Measurements from ENCODE around the gene IPCEF1. TPM values are rescaled to one million over a fixed set of nuclear protein-coding genes. Genes with fewer than 3 reads are reported as not detected.

The IPCEF1 gene
- polyA plus RNA-seq, 1 donor from 2014 or later, result 3.9 TPM

DNA sequence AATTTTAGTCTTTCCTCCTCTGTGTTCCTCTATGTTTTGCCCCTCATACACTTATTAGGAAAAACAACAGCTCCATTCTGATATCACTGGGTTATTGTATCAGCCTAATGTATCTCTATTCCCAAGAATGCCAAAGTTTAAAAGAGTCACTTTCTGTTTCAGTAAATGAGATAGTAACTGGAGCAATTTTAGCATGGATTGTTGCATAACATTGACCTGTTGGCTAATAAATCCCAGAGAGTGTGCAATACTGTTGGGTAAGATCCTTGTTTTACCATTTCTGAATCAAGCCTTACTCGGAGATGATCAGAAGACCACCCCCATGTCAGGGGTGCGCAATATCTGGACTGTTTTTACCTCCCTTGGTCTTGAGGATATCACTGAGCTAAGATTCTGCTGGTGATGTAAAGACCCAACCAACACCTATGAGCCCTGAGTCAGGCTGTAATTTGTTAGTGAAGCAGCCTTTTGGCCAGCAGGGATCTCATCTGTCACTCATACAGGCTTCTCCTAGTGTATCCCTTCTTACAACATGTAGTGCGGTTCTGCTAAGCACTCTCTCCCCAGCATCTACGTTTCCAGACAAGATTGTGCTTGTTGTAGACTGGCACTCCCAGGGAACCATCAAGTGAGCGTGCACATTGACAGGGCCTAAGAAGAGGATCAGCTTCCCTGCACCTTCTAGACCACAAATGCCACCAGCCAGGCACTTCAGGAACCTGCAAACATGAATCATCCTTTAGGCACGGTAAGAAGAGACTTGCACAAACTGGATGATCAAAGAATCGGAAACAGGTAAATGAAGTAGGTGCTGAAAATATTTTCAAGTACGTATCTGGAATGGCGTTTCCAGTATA, 11.5 kb upstream of the IPCEF1 start:
- H3K4me2 ChIP-seq (ENCODE audit: low read length), result no peak overlapping the region
- H3K9me3 ChIP-seq (ENCODE audit: low read length), result no peaks in the 10 kb centered on the region
- TF ChIP-seq CTCF (IDR thresholded peaks at IDR 0.05; ENCODE audit: poor library complexity, severe bottlenecking) (no peak), EP300 (conservative IDR thresholded peaks at IDR 0.05; ENCODE audit: poor library complexity, severe bottlenecking) (no peak), EZH2 (IDR thresholded peaks at IDR 0.05; ENCODE audit: borderline replicate concordance, insufficient read depth, low read length, poor library complexity, severe bottlenecking) (no peak), MXI1 (conservative IDR thresholded peaks at IDR 0.05; ENCODE audit: poor library complexity, severe bottlenecking) (no peak), TAF1 (IDR thresholded peaks at IDR 0.05; ENCODE audit: low read depth) (no peak), RAD21 (conservative IDR thresholded peaks at IDR 0.05) (no peak), SMC3 (conservative IDR thresholded peaks at IDR 0.05; ENCODE audit: poor library complexity) (no peak), REST (IDR thresholded peaks at IDR 0.05; ENCODE audit: borderline replicate concordance) (no peak), POLR2AphosphoS5 (IDR thresholded peaks at IDR 0.05) (no peak)

DNA sequence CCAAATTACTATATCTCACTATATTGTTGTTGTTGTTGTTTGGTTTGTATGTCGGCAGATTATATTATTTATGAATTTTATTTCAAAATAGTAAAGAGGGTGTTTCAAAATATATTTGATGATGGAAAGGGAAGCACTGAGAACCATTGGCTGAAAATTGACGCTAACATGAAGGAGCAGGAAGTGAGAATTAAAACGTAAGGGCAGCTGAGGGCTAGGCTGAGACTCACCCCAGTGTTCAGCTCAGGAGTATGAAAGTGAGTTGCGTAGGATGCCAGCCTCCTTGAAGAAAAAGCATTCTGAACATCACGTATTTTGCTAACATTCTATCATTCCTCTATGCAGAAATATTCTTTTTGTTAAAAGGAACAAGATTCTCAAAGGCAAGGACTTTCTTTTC, 10.7 kb upstream of the IPCEF1 start:
- no peaks in the 10 kb centered on the region for H3K9me3 ChIP-seq (ENCODE audit: low read length)
- TF ChIP-seq MXI1 (conservative IDR thresholded peaks at IDR 0.05; ENCODE audit: poor library complexity, severe bottlenecking), result no peak
- no peak for TF ChIP-seq RAD21 (conservative IDR thresholded peaks at IDR 0.05)
- no peak for TF ChIP-seq POLR2AphosphoS5 (IDR thresholded peaks at IDR 0.05)
- TF ChIP-seq CTCF (IDR thresholded peaks at IDR 0.05; ENCODE audit: poor library complexity, severe bottlenecking), result no peak
- TF ChIP-seq REST (IDR thresholded peaks at IDR 0.05; ENCODE audit: borderline replicate concordance), result no peak
- H3K9ac ChIP-seq (ENCODE audit: low read length), result no peak overlapping the region
- H3K36me3 ChIP-seq (ENCODE audit: insufficient read depth, low read length), result no peaks in the 10 kb centered on the region
- no peaks in the 10 kb centered on the region for H3K27me3 ChIP-seq (ENCODE audit: insufficient read depth, low read depth, low read length)
- H3K27ac ChIP-seq (ENCODE audit: low read length), result no peak overlapping the region
- H3F3A ChIP-seq (ENCODE audit: insufficient read depth, low read length, poor library complexity, severe bottlenecking), result no peaks in the 10 kb centered on the region
- no peak overlapping the region for H2AFZ ChIP-seq (ENCODE audit: low read depth, low read length)
- no peak overlapping the region for H3K4me2 ChIP-seq (ENCODE audit: low read length)
- no peak overlapping the region for H3K4me3 ChIP-seq (ENCODE audit: low read length)
- H3K9me2 ChIP-seq (ENCODE audit: insufficient read depth, low read length), result no peaks in the 10 kb centered on the region
- H4K20me1 ChIP-seq (ENCODE audit: insufficient read depth), result no peaks in the 10 kb centered on the region
- no peaks in the 10 kb centered on the region for H3K79me2 ChIP-seq (replicated peaks; ENCODE audit: insufficient read depth, low read length)

More for the DNA sequence above, 11.5 kb upstream of the IPCEF1 start:
- H2AFZ ChIP-seq (ENCODE audit: low read depth, low read length), result no peak overlapping the region
- H3K9ac ChIP-seq (ENCODE audit: low read length), result no peak overlapping the region
- no peaks in the 10 kb centered on the region for H3F3A ChIP-seq (ENCODE audit: insufficient read depth, low read length, poor library complexity, severe bottlenecking)
- no peaks in the 10 kb centered on the region for H3K36me3 ChIP-seq (ENCODE audit: insufficient read depth, low read length)
- H3K9me2 ChIP-seq (ENCODE audit: insufficient read depth, low read length), result no peaks in the 10 kb centered on the region
- H3K79me2 ChIP-seq (replicated peaks; ENCODE audit: insufficient read depth, low read length), result no peaks in the 10 kb centered on the region
- H4K20me1 ChIP-seq (ENCODE audit: insufficient read depth), result no peaks in the 10 kb centered on the region
- H3K27ac ChIP-seq (ENCODE audit: low read length), result no peak overlapping the region
- H3K4me3 ChIP-seq (ENCODE audit: low read length), result no peak overlapping the region
- no peaks in the 10 kb centered on the region for H3K27me3 ChIP-seq (ENCODE audit: insufficient read depth, low read depth, low read length)
